GM18502 (cell line): ENCODE results near the gene PRMT1.
A peak's percentile ranks its signal among the peaks of the same experiment; 100 is the strongest.
"Not testable (repeated sequence)": the region's sequence is repeated elsewhere in the genome, so short reads cannot be mapped to it uniquely, and the experiment has no call there.

ENCODE experiments used
- ATAC-seq: cut with Tn5 transposase; IDR thresholded peaks from one replicate; pipeline ENCODE4 v1.9.1; 2021; ENCODE audit warnings: mild to moderate bottlenecking; ENCODE audit not compliant: unreplicated experiment, poor library complexity

The PRMT1 gene

GRCh38 chr19:49677231-49677900 is at the start of gene PRMT1:
TSS of gene PRMT1 (plus strand) at chr19:49677271. CDS start at chr19:49677281, 10 bp downstream.
- ATAC-seq, result no peak

- no peak for ATAC-seq
These were observed 47.4 kb upstream of the PRMT1 start for GRCh38 chr19:49629659-49630058.

GRCh38 chr19:49631014-49631588 is 46.0 kb upstream of the PRMT1 start:
- no peak for ATAC-seq

GRCh38 chr19:49631610-49632192 is 45.4 kb upstream of the PRMT1 start:
- no peak for ATAC-seq

- no peak for ATAC-seq
These were observed 44.5 kb upstream of the PRMT1 start for GRCh38 chr19:49632576-49632975.

- not testable (repeated sequence) for ATAC-seq
These were observed 43.8 kb upstream of the PRMT1 start for GRCh38 chr19:49633273-49633672.

- ATAC-seq, result no peak
These were observed 41.4 kb upstream of the PRMT1 start for GRCh38 chr19:49635530-49636232.

- no peak for ATAC-seq
These were observed 40.7 kb upstream of the PRMT1 start for GRCh38 chr19:49636233-49636932.

GRCh38 chr19:49637821-49638738 is 39.0 kb upstream of the PRMT1 start:
- no peak for ATAC-seq

- ATAC-seq, result no peak
These were observed 37.5 kb upstream of the PRMT1 start for GRCh38 chr19:49639401-49640112.

GRCh38 chr19:49640113-49640898 is 36.8 kb upstream of the PRMT1 start, which contains the start of gene RRAS:
TSS of gene RRAS (minus strand) at chr19:49640143. CDS start at chr19:49640098, 45 bp downstream.
- peak; percentile 64 for ATAC-seq

GRCh38 chr19:49641688-49642491 is 35.2 kb upstream of the PRMT1 start, which contains the start of gene SCAF1:
TSS of gene SCAF1 (plus strand) at chr19:49642209. CDS start at chr19:49645027, 2,818 bp downstream.
- peak; percentile 57 for ATAC-seq

GRCh38 chr19:49642492-49643035 is 34.5 kb upstream of the PRMT1 start:
- no peak for ATAC-seq

GRCh38 chr19:49643466-49643865 is 33.6 kb upstream of the PRMT1 start:
- ATAC-seq, result no peak

- ATAC-seq, result no peak
These were observed 31.5 kb upstream of the PRMT1 start for GRCh38 chr19:49645592-49645991.

GRCh38 chr19:49645995-49646394 is 31.1 kb upstream of the PRMT1 start:
- no peak for ATAC-seq

GRCh38 chr19:49646586-49646985 is 30.5 kb upstream of the PRMT1 start:
- ATAC-seq, result no peak
